Measurements from ENCODE around the gene PTPRM. TPM values are rescaled to one million over a fixed set of nuclear protein-coding genes. Genes with fewer than 3 reads are reported as not detected.

Gene PTPRM
- polyA plus RNA-seq, 1 donor from 2014 or later, result 126 TPM

- Histone ChIP-seq H3K4me3 (ENCODE audit: low read length) (no peak overlapping the region), H3K9me3 (ENCODE audit: low read length) (no peaks in the 10 kb centered on the region), H3K9me2 (ENCODE audit: insufficient read depth, low read length) (no peaks in the 10 kb centered on the region), H3K9ac (ENCODE audit: low read length) (no peak overlapping the region), H3K36me3 (ENCODE audit: insufficient read depth, low read length) (no peaks in the 10 kb centered on the region), H3K4me2 (ENCODE audit: low read length) (no peak overlapping the region), H3F3A (ENCODE audit: insufficient read depth, low read length, poor library complexity, severe bottlenecking) (no peaks in the 10 kb centered on the region), H2AFZ (ENCODE audit: low read depth, low read length) (no peak overlapping the region), H4K20me1 (ENCODE audit: insufficient read depth) (no peaks in the 10 kb centered on the region), H3K27me3 (ENCODE audit: insufficient read depth, low read depth, low read length) (no peaks in the 10 kb centered on the region), H3K27ac (ENCODE audit: low read length) (no peak overlapping the region), H3K79me2 (replicated peaks; ENCODE audit: insufficient read depth, low read length) (no peaks in the 10 kb centered on the region)
- TF ChIP-seq MXI1 (conservative IDR thresholded peaks at IDR 0.05; ENCODE audit: poor library complexity, severe bottlenecking) (no peak), SMC3 (conservative IDR thresholded peaks at IDR 0.05; ENCODE audit: poor library complexity) (no peak), POLR2AphosphoS5 (IDR thresholded peaks at IDR 0.05) (no peak), EP300 (conservative IDR thresholded peaks at IDR 0.05; ENCODE audit: poor library complexity, severe bottlenecking) (no peak), RAD21 (conservative IDR thresholded peaks at IDR 0.05) (no peak), EZH2 (IDR thresholded peaks at IDR 0.05; ENCODE audit: borderline replicate concordance, insufficient read depth, low read length, poor library complexity, severe bottlenecking) (no peak)
- TF ChIP-seq, protein P1, sequence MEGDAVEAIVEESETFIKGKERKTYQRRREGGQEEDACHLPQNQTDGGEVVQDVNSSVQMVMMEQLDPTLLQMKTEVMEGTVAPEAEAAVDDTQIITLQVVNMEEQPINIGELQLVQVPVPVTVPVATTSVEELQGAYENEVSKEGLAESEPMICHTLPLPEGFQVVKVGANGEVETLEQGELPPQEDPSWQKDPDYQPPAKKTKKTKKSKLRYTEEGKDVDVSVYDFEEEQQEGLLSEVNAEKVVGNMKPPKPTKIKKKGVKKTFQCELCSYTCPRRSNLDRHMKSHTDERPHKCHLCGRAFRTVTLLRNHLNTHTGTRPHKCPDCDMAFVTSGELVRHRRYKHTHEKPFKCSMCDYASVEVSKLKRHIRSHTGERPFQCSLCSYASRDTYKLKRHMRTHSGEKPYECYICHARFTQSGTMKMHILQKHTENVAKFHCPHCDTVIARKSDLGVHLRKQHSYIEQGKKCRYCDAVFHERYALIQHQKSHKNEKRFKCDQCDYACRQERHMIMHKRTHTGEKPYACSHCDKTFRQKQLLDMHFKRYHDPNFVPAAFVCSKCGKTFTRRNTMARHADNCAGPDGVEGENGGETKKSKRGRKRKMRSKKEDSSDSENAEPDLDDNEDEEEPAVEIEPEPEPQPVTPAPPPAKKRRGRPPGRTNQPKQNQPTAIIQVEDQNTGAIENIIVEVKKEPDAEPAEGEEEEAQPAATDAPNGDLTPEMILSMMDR (IDR thresholded peaks at IDR 0.05; ENCODE audit: poor library complexity, severe bottlenecking), result no peak
Measured at GRCh38 chr18:8287196-8287885, 720.2 kb downstream of the PTPRM start.

DNA sequence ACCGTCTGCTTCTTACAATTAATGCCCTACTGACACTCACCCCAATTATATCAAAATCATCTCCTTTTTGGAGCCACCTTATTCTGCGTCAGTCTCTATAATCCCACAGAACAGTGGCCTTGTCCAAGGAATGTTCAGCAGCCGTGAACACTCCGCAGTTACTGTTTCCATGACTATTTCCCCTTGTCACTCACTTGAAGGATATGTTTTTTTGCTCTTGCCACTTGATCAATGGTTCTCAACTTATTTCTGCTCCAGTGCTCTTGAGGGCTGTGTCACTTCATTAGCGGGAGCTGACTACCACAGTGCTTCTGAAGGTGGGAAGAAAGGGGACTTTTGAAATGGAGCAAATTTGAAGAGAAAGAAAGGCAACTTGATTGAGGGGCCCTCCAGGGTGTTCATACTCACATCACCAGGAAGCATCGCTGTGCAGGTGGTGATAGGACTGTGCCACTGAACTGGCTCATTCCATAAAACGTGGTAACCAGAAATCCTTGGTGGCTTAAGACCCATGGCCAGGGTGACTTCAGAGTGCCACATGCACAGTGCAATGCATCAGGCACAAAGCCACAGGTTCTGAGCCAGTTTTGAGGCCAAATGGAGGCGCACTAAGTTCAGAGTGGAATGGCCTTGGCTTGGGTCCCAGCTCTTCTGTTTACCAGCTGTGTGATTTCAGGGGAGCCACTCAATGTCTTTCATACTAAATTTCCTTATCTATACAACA is 721.5 kb downstream of the PTPRM start:
- Histone ChIP-seq H3K9me2 (ENCODE audit: insufficient read depth, low read length) (no peaks in the 10 kb centered on the region), H4K20me1 (ENCODE audit: insufficient read depth) (no peaks in the 10 kb centered on the region), H2AFZ (ENCODE audit: low read depth, low read length) (no peak overlapping the region), H3K4me2 (ENCODE audit: low read length) (no peak overlapping the region), H3K27ac (ENCODE audit: low read length) (peak overlapping the region; percentile 67), H3F3A (ENCODE audit: insufficient read depth, low read length, poor library complexity, severe bottlenecking) (no peaks in the 10 kb centered on the region), H3K4me3 (ENCODE audit: low read length) (peak overlapping the region; percentile 22), H3K79me2 (replicated peaks; ENCODE audit: insufficient read depth, low read length) (no peaks in the 10 kb centered on the region), H3K36me3 (ENCODE audit: insufficient read depth, low read length) (no peaks in the 10 kb centered on the region), H3K9me3 (ENCODE audit: low read length) (no peaks in the 10 kb centered on the region), H3K27me3 (ENCODE audit: insufficient read depth, low read depth, low read length) (no peaks in the 10 kb centered on the region), H3K9ac (ENCODE audit: low read length) (no peak overlapping the region)
- TF ChIP-seq POLR2AphosphoS5 (IDR thresholded peaks at IDR 0.05) (peak; percentile 40), RAD21 (conservative IDR thresholded peaks at IDR 0.05) (peak; percentile 15), EZH2 (IDR thresholded peaks at IDR 0.05; ENCODE audit: borderline replicate concordance, insufficient read depth, low read length, poor library complexity, severe bottlenecking) (no peak), EP300 (conservative IDR thresholded peaks at IDR 0.05; ENCODE audit: poor library complexity, severe bottlenecking) (peak; percentile 62), SMC3 (conservative IDR thresholded peaks at IDR 0.05; ENCODE audit: poor library complexity) (no peak), MXI1 (conservative IDR thresholded peaks at IDR 0.05; ENCODE audit: poor library complexity, severe bottlenecking) (no peak), TAF1 (IDR thresholded peaks at IDR 0.05; ENCODE audit: low read depth) (no peak)
- TF ChIP-seq, protein P2, sequence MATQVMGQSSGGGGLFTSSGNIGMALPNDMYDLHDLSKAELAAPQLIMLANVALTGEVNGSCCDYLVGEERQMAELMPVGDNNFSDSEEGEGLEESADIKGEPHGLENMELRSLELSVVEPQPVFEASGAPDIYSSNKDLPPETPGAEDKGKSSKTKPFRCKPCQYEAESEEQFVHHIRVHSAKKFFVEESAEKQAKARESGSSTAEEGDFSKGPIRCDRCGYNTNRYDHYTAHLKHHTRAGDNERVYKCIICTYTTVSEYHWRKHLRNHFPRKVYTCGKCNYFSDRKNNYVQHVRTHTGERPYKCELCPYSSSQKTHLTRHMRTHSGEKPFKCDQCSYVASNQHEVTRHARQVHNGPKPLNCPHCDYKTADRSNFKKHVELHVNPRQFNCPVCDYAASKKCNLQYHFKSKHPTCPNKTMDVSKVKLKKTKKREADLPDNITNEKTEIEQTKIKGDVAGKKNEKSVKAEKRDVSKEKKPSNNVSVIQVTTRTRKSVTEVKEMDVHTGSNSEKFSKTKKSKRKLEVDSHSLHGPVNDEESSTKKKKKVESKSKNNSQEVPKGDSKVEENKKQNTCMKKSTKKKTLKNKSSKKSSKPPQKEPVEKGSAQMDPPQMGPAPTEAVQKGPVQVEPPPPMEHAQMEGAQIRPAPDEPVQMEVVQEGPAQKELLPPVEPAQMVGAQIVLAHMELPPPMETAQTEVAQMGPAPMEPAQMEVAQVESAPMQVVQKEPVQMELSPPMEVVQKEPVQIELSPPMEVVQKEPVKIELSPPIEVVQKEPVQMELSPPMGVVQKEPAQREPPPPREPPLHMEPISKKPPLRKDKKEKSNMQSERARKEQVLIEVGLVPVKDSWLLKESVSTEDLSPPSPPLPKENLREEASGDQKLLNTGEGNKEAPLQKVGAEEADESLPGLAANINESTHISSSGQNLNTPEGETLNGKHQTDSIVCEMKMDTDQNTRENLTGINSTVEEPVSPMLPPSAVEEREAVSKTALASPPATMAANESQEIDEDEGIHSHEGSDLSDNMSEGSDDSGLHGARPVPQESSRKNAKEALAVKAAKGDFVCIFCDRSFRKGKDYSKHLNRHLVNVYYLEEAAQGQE (IDR thresholded peaks at IDR 0.05; ENCODE audit: borderline replicate concordance), result no peak
- TF ChIP-seq, protein P1 (IDR thresholded peaks at IDR 0.05; ENCODE audit: poor library complexity, severe bottlenecking), result no peak
